HEK293T (cell line): ENCODE results near the gene PLXNB3.

ENCODE experiments used
- BHLHE40 ChIP-seq: fragments of 450-650 bp; IDR thresholded peaks from 2 replicates; pipeline ENCODE4 v1.6.1; 2016; ENCODE audit warnings: mild to moderate bottlenecking, moderate library complexity, borderline replicate concordance
- CTBP1 ChIP-seq: fragments of 450-650 bp; IDR thresholded peaks from 2 replicates; pipeline ENCODE4 v1.6.1; 2016; ENCODE audit warnings: borderline replicate concordance
- FOXM1 ChIP-seq: fragments of 450-650 bp; IDR thresholded peaks from 2 replicates; pipeline ENCODE4 v1.6.1; 2017; ENCODE audit warnings: mild to moderate bottlenecking, borderline replicate concordance
- NFRKB ChIP-seq: fragments of 450-650 bp; IDR thresholded peaks from 2 replicates; pipeline ENCODE4 v1.6.1; 2016; ENCODE audit warnings: mild to moderate bottlenecking, moderate library complexity
- SP1 ChIP-seq: fragments of 450-650 bp; IDR thresholded peaks from 2 replicates; pipeline ENCODE4 v1.6.1; 2017
- SUZ12 ChIP-seq: fragments of 450-650 bp; IDR thresholded peaks from 2 replicates; pipeline ENCODE4 v1.6.1; 2016; ENCODE audit warnings: mild to moderate bottlenecking

DNA sequence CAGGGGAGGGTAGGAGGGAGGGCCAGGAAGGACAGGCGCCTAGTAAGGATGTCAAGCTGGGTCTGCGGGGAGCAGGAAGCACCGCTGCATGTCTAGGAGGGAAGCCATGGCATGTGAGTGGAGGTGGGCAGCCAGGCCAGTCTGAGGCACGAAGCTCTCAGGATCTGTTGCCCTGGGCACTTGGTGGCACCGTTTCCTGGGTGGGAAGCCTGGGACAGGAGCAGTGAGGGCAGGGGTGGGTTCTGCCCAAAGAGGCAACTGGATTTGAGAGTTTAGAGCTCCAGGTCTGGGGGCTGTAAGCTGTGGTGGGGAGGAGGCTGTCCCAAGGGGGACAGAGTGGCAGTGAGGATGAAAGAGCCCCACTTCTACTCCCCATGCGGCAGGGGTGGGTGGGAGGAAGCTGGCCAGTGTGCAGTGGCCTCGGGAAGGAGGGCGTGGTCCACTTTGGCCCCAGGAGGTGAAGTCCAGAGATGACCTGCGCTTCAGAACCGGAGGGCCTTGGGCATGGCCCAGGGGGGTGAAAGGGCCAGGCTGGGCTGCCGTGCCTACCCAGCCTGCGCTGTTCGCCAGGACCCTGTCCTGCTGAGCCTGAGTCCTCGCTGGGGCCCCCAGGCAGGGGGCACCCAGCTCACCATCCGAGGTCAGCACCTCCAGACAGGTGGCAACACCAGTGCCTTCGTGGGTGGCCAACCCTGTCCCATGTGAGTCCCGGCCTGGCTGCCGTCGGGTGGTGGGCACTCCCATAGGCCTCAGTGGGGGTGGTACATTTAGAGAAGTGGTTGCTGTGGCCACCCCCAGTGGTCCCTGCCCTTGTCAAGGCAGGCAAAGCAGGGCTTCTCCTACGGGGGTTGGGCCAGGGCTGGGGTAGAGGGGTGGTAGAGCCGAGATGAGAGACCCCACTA, 8.5 kb downstream of the PLXNB3 start:
- no peak for TF ChIP-seq SP1
- TF ChIP-seq CTBP1 = no peak
- no peak for TF ChIP-seq SUZ12
- no peak for TF ChIP-seq FOXM1
- no peak for TF ChIP-seq BHLHE40
- no peak for TF ChIP-seq NFRKB
